ENCODE results near the gene NFXL1.
A peak's percentile ranks its signal among the peaks of the same experiment; 100 is the strongest.
"Not testable (repeated sequence)": the region's sequence is repeated elsewhere in the genome, so short reads cannot be mapped to it uniquely, and the experiment has no call there.

NFXL1 gene

GRCh38 chr4:47914220-47914925 is at the start of gene NFXL1:
NFXL1 (minus strand) TSS chr4:47914583; CDS start chr4:47914203, 380 bp downstream.
- peak; percentile 97 for DNase-seq

GRCh38 chr4:47954677-47955076 is 40.3 kb upstream of the NFXL1 start:
- no peak for DNase-seq

- no peak for DNase-seq
Observed at GRCh38 chr4:47954245-47954644, 39.9 kb upstream of the NFXL1 start.

GRCh38 chr4:47945930-47946726 is 31.7 kb upstream of the NFXL1 start:
- no peak for DNase-seq

- DNase-seq = no peak
Observed at GRCh38 chr4:47942081-47942819, 27.9 kb upstream of the NFXL1 start.

- DNase-seq = no peak
Observed at GRCh38 chr4:47939456-47939855, 25.1 kb upstream of the NFXL1 start.

GRCh38 chr4:47936336-47936735 is 22.0 kb upstream of the NFXL1 start:
- no peak for DNase-seq

- no peak for DNase-seq
Observed at GRCh38 chr4:47933840-47934239, 19.5 kb upstream of the NFXL1 start.

- DNase-seq = no peak
Observed at GRCh38 chr4:47930971-47931804, 16.8 kb upstream of the NFXL1 start.

GRCh38 chr4:47929682-47930201 is 15.4 kb upstream of the NFXL1 start:
- no peak for DNase-seq

- DNase-seq = peak; percentile 46
Observed at GRCh38 chr4:47926667-47927258, 12.4 kb upstream of the NFXL1 start.

- not testable (repeated sequence) for DNase-seq
Observed at GRCh38 chr4:47923261-47923608, 8.9 kb upstream of the NFXL1 start.

- not testable (repeated sequence) for DNase-seq
Observed at GRCh38 chr4:47922436-47923260, 8.3 kb upstream of the NFXL1 start.

GRCh38 chr4:47917163-47917562 is 2.8 kb upstream of the NFXL1 start:
- not testable (repeated sequence) for DNase-seq

GRCh38 chr4:47915378-47915777 is 995 bp upstream of the NFXL1 start:
- no peak for DNase-seq

- DNase-seq = no peak
Observed at GRCh38 chr4:47914926-47915237, 499 bp upstream of the NFXL1 start.

GRCh38 chr4:47913861-47914219 is 543 bp downstream of the NFXL1 start:
- DNase-seq = peak; percentile 43

GRCh38 chr4:47913330-47913729 is 1.1 kb downstream of the NFXL1 start:
- no peak for DNase-seq

GRCh38 chr4:47907089-47907646 is 7.2 kb downstream of the NFXL1 start:
- no peak for DNase-seq

- no peak for DNase-seq
Observed at GRCh38 chr4:47899639-47900038, 14.7 kb downstream of the NFXL1 start.

- no peak for DNase-seq
Observed at GRCh38 chr4:47891928-47892327, 22.5 kb downstream of the NFXL1 start.
